ENCODE measurements around the gene HPSE.
"Not testable (repeated sequence)": the region's sequence is repeated elsewhere in the genome, so short reads cannot be mapped to it uniquely, and the experiment has no call there.

The HPSE gene

DNA sequence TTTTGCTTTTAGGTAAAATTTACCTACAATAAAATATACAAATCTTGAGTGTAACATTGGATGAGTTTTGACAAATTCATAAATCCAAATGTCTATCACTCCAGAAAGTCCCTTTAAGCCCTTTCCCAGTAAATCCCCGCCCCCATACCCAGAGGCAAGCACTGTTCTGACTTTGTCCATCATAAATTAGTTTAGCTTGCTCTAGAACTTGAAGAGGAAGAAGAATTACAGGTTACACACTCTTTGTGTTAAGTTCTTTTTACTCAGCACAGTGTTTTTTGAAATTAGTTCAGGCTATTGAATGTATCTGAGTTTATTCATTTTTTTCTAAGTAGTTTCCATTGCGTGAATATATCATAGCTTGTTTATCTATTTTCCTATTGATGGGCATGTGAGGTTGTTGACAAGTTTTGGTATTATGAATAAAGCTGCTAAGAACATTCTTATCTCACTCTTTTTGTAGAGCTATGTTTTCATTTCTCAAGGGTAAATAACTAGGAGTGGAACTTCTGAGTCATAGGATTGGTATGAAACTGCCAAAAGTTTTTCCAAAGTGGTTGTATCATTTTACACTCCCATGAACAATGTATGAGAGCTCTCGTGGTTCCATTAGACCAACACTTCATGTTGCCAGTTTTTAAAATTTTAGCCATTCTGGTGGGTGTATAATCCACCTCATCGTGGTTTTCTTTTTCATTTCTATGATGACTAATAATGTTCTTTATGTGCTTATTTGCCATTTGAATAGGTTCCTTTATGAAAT lies 22.4 kb upstream of the HPSE start:
- no peak for TF ChIP-seq ZNF274 (IDR thresholded peaks at IDR 0.05; ENCODE audit: low read depth, low read length)
- no peak overlapping the region for H3K4me3 ChIP-seq (ENCODE audit: low read length)

DNA sequence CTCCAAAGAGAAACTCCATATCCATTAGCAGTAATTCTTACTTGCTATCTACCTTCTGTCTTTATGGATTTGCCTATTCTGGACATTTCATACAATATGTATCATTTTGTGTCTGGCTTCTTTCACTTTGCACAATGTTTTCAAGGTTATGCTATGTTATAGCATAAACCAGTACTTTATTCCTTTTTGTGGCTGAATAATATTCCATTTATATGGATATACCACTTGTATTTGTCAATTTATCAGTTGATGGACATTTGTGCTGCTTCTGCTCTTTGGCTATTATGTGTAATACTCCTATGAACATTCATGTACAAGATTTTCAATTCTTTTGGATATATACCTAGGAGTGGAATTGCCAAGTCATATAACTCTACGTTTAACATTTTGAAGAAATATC lies 18.9 kb upstream of the HPSE start:
- no peak for TF ChIP-seq ZNF274 (IDR thresholded peaks at IDR 0.05; ENCODE audit: low read depth, low read length)
- no peak overlapping the region for H3K4me3 ChIP-seq (ENCODE audit: low read length)

DNA sequence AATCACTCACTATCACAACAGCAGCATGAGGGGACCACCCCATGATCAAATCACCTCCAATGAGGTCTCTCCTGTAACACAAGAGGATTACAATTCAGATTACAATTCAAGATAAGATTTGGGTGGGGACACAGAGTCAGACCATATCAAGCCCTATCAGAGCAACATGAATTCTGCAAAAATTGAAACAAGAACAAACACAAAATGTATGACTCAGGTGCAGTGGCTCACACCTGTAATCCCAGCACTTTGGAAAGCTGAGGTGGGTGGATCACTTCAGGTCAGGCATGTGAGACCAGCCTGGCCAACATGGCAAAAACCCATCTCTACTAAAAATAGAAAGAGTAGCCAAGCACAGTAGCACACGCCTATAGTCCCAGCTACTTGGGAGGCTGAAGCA lies 13.4 kb upstream of the HPSE start:
- TF ChIP-seq ZNF274 (IDR thresholded peaks at IDR 0.05; ENCODE audit: low read depth, low read length) = no peak

DNA sequence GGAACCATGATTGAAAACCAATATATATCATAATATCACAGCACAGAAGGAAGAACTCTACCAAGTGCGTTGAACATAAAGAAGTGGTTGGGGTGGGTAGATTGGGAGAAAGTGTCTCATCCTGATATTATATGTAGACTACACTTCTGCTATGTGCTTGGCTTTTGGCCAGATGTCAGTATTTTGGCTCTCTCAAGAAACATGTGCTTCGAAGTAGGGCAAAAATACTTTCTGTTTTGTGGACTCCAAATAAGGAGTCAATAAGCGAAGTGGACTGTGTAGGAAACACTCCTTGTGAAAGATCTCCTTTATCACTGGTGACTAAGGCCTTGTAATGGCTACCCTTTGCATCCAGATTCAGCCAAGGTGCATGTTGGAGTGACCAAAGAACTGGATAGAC lies 7.8 kb upstream of the HPSE start:
- TF ChIP-seq ZNF274 (IDR thresholded peaks at IDR 0.05; ENCODE audit: low read depth, low read length) = no peak
- H3K4me3 ChIP-seq (ENCODE audit: low read length) = no peak overlapping the region

More for the DNA sequence above, 13.4 kb upstream of the HPSE start:
- no peak overlapping the region for H3K4me3 ChIP-seq (ENCODE audit: low read length)

DNA sequence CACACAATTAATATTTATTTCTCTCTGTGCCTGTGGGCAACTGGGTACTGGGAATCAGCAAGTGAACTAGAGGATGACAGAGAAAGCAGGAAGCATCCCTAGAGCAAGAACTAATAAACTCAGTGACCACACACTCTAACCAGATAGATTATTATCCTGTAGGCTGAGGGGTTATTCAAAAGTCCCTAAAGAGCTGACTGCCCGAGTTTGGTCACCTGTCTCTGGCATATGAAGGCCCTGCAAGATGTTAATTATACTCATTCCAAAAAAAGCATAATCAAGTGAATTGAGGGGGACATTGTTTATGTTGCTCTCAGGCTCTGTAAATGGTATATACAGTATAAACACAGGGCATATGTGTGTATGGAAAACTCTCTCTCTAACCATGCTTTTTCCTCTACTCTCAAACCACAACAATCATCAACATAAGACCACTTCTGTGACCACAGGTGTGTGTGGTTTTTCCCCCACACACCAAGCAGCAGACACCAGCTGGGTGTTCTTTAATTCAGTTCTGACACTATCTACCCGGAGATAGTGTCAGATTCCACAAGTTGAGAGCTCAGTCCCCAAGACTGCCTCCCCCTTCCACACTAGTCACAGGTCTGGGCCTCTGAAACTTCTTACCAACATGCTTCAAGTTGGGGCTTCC lies 6.2 kb upstream of the HPSE start:
- no peak for TF ChIP-seq ZNF274 (IDR thresholded peaks at IDR 0.05; ENCODE audit: low read depth, low read length)
- H3K4me3 ChIP-seq (ENCODE audit: low read length) = no peak overlapping the region

DNA sequence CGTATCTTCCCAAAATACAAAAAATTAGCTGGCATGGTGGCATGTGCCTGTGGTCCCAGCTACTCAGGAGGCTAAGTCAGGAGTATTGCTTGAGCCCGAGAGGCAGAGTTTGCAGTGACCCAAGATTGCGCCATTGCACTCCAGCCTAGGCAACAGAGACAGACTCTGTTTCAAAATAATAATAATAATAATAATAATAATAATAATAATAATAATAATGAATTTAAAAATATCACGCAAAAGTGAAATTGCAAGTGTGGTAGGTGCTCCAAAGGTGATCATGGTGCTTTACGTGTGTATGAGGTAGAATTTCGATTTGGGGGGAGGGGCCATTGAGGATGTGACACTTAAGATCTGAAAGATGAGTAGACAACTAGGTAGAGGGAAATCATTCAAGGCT lies 4.9 kb upstream of the HPSE start:
- TF ChIP-seq ZNF274 (IDR thresholded peaks at IDR 0.05; ENCODE audit: low read depth, low read length) = no peak
- no peak overlapping the region for H3K4me3 ChIP-seq (ENCODE audit: low read length)

DNA sequence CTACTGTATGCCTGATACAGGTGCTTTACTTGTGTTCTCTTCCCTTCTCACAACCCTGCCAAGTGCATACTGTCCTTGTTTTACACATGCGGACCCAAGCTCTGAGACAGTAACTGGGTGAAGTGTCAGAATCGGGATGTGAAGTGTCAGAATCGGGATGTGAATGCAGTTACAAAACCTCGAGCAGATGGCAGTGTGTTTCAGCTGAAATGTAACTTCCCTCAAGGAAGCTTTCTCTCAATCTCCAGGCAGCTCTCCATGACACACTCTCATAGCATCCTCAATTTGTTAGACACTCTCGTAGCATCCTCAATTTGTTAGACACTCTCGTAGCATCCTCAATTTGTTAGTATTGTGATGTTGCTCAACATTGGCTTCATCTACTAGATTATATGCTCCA lies 1.1 kb upstream of the HPSE start:
- no peak overlapping the region for H3K4me3 ChIP-seq (ENCODE audit: low read length)
- no peak for TF ChIP-seq ZNF274 (IDR thresholded peaks at IDR 0.05; ENCODE audit: low read depth, low read length)

DNA sequence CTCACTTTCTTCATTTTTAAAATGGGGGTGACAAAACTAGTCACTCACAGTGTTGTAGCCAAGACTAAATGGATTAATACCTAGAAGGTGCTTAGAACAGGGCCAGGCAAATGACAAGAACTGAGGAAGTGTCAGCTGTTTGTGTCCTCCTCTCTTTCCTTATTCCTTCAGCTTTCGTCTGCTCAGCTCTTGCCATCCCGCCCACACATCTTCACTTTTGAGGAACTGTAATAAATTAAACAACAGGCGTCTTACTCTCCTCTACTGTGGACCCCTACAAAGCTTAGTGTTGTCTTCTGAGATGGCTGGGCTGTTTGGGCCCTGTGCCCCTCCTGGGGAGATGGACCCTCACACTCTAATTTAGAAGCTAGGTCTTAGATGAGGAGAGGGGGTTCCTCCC lies 2.7 kb downstream of the HPSE start:
- H3K4me3 ChIP-seq (ENCODE audit: low read length) = no peak overlapping the region
- no peak for TF ChIP-seq ZNF274 (IDR thresholded peaks at IDR 0.05; ENCODE audit: low read depth, low read length)

DNA sequence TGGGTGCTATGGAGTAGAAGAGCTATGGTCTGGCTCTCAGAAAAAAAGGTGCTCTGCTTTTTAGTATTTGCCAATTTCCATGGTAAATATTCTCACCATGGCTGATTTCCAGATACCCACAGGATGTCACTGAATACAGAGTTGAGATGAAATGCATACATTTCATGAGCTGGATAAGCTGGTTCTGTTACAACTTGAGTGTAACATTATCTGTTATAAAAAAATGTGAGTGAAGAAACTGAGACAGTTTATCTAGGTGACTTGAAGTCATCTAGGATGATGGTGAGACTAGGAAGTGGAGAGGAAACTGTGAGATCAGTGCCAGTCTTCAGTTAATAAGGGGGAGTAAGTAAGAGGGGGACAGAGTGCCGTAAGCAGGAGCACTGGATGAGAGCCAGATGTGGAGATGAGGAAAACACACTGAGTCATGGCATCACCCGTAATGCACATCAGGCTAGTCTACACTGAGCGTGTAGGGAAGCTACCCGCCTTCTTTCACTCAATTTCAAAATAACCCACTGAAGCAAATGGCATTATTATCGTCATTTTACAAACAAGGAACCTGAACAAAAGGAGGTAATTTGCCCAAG lies 5.0 kb downstream of the HPSE start:
- no peak for TF ChIP-seq ZNF274 (IDR thresholded peaks at IDR 0.05; ENCODE audit: low read depth, low read length)
- H3K4me3 ChIP-seq (ENCODE audit: low read length) = no peak overlapping the region

DNA sequence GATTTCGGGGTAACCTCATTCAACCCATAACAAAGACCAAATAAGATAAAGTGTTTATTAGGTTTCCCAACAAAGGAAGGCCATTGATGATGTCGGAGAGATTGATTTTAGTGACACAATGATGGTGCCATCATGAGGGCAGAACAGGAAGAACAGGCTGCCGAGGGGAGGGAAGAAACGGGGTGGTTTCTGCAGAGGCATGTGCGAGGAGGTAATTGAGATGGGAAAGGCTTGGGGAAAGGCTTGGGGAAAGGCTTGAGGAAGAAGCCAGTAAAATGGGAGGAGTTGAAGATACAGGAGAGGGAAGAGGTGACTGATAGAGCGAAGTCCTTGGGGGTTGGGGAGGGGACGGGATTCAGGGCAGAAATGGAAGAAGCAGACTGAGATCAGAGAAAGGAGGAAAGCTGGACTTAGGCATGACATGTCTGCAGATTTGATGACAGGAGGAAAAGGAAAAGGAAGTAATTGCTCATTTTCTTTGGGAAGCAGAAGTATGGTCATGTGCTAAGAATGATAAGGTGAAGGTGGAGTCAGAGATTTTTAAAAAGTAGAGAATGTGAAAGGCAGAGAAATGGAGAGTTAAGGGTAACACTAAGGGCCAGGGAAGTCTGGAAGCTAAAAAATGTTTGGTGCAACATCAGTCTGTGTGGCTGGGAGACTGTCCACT lies 6.0 kb downstream of the HPSE start:
- no peak for TF ChIP-seq ZNF274 (IDR thresholded peaks at IDR 0.05; ENCODE audit: low read depth, low read length)
- no peak overlapping the region for H3K4me3 ChIP-seq (ENCODE audit: low read length)

DNA sequence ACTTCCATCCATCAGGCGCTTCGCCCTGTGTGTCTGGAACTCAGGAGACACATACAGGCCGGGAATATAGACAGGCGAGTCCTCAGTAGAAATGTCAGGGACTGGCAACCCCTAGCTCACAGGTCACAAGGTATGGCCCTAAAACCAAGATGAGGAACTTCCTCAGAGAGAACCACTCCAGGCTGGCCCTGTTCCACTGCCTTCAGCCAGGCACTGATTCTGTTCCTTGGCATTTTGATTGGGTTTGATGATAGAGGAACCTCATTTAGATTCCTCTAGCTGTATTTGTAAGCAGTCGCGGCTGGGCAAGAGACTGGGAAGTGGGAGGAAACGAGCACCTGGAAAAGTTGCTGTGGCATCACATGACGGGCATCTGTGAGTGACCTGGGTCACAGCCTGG lies 8.1 kb downstream of the HPSE start:
- no peak for TF ChIP-seq ZNF274 (IDR thresholded peaks at IDR 0.05; ENCODE audit: low read depth, low read length)

DNA sequence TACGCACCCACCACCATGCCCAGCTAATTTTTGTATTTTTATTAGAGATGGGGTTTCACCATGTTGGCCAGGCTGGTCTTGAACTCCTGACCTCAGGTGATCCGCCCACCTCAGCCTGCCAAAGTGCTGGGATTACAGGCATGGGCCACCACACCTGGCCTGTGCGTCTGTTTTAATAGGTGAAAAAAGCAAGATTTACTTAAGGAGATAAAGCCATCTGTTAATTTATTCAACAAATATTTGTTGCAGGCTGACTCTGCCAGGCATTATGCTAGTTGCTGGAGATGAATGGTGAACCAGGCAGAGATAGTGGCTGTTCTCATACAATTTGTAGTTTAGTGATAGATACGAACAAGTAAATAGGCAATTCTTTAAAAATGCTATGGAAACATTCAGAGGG lies 9.3 kb downstream of the HPSE start:
- not testable (repeated sequence) for H3K4me3 ChIP-seq (ENCODE audit: low read length)

More for the DNA sequence above, 8.1 kb downstream of the HPSE start:
- H3K4me3 ChIP-seq (ENCODE audit: low read length) = no peak overlapping the region

DNA sequence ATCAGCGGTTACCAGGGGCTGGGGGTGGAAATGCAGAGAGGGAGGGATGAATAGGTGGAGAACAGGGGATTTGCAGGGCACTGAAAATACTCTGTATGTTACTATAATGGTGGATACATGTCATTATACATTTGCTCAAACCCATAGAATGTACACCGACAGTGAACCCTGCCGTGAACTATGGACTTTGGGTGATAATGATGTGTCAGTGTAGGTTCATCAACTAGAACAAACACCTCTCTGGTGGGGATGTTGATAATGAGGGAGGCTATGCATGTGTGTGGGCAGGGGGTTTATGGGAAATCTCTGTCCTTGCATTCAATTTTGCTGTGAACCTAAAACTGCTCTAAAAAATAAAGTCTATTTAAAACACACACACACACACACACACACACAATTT lies 11.5 kb downstream of the HPSE start:
- no peak for TF ChIP-seq ZNF274 (IDR thresholded peaks at IDR 0.05; ENCODE audit: low read depth, low read length)
- no peak overlapping the region for H3K4me3 ChIP-seq (ENCODE audit: low read length)

DNA sequence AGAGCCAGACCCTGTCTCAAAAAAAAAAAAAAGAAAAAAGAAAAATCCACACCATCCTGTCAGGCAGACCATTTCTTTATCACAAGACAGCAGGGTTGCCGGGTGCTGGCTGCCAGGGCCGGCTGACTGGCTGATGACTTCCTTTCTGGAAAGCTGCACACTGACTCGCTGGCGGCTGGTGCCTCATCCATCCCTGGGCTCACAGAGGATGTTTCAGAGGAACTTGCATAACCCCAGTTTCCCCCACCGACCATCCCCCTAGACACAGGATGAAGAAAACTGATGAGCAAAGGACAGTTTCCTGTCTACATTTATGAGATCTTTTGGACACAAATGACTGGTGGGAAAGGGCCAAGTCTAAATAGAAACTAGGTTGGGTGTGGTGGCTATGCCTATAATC lies 14.1 kb downstream of the HPSE start:
- H3K4me3 ChIP-seq (ENCODE audit: low read length) = no peak overlapping the region
- no peak for TF ChIP-seq ZNF274 (IDR thresholded peaks at IDR 0.05; ENCODE audit: low read depth, low read length)

DNA sequence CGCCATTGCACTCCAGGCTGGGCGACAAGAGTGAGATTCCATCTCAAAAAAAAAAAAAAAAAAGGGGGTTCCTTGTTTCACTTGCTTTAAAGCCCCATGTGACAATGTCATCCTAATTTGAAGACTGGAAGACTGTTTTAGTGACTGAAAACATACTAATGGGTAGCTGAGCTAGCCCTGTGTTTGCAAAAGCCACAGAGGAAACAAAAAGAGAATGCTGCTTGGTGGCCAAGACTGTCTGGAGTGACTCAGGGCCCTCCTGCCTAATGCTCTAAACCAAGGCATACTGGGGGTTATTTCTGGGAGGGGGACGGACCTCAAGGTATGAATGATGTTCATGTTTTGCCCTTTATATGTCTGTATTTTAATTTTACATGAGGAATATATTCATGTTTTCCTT lies 16.0 kb downstream of the HPSE start:
- no peak for TF ChIP-seq ZNF274 (IDR thresholded peaks at IDR 0.05; ENCODE audit: low read depth, low read length)
- no peak overlapping the region for H3K4me3 ChIP-seq (ENCODE audit: low read length)
